CD4-positive, alpha-beta T cell (primary cell): ENCODE results near the gene TIPRL. TPM values are rescaled to one million over a fixed set of nuclear protein-coding genes. Genes with fewer than 3 reads are reported as not detected.

Experiments used
- ATAC-seq: fragments of 200-7000 bp; cut with Tn5 transposase; one replicate; pipeline ENCODE4 v1.10.0; 2022; ENCODE audit warnings: mild to moderate bottlenecking; ENCODE audit not compliant: poor library complexity
- CTCF ChIA-PET: fragments of 350-600 bp; sonication (Branson Sonifier 250); formaldehyde crosslinking; loops from one replicate; lab custom pipeline; 2021; ENCODE audit warnings: antibody characterized with exemption, inconsistent platforms; lab: Charles Lee
- POLR2A ChIA-PET: fragments of 350-600 bp; sonication (Branson Sonifier 250); formaldehyde crosslinking; loops from one replicate; lab custom pipeline; 2021; ENCODE audit warnings: antibody characterized with exemption, inconsistent platforms; lab: Charles Lee
- DNase-seq, 14 experiments: peaks; one replicate each; pipeline ENCODE4 v3.0.0-alpha.2; 2013 to 2020; ENCODE audit warnings: mixed read lengths in 2 of 14
- H3K27ac ChIP-seq, 2 donors: one replicate each; pipeline versions ENCODE4 v1.5.1 to v1.7.0; 2013; ENCODE audit warnings: low read length in 2 of 2, low read depth in 1 of 2, mild to moderate bottlenecking in 1 of 2
- H3K27me3 ChIP-seq, 2 experiments: 1 replicate in 1 of 2; 2 replicates in 1 of 2; pipeline versions ENCODE4 v1.6.1 to v1.7.0; 2013; ENCODE audit warnings: low read length in 2 of 2, control low read depth in 1 of 2, mild to moderate bottlenecking in 1 of 2, moderate library complexity in 1 of 2; ENCODE audit not compliant: insufficient read depth in 2 of 2, control insufficient read depth in 1 of 2
- H3K36me3 ChIP-seq: one replicate; pipeline ENCODE4 v1.6.1; 2013; ENCODE audit warnings: low read length, control low read depth; ENCODE audit not compliant: insufficient read depth
- H3K4me1 ChIP-seq: one replicate; pipeline ENCODE4 v1.6.1; 2013; ENCODE audit warnings: low read length, control low read depth; ENCODE audit not compliant: insufficient read depth
- H3K4me3 ChIP-seq: one replicate; pipeline ENCODE4 v1.5.1; 2013; ENCODE audit warnings: mild to moderate bottlenecking, low read length, moderate library complexity
- H3K9me3 ChIP-seq, 2 experiments: 1 replicate in 1 of 2; 2 replicates in 1 of 2; pipeline versions ENCODE4 v1.6.1 to v1.7.0; 2013; ENCODE audit warnings: low read length in 2 of 2, mild to moderate bottlenecking in 2 of 2, control low read depth in 1 of 2, moderate library complexity in 1 of 2; ENCODE audit not compliant: control insufficient read depth in 1 of 2, insufficient read depth in 1 of 2
- H3K27ac Mint-ChIP-seq: one replicate; pipeline ENCODE4 v1.8.0; 2020; ENCODE audit warnings: mixed read lengths
- H3K27me3 Mint-ChIP-seq: one replicate; pipeline ENCODE4 v1.8.0; 2021; ENCODE audit warnings: mixed read lengths
- H3K36me3 Mint-ChIP-seq: one replicate; pipeline ENCODE4 v1.8.0; 2021; ENCODE audit warnings: low read depth, mixed read lengths
- H3K4me1 Mint-ChIP-seq: one replicate; pipeline ENCODE4 v1.8.0; 2021; ENCODE audit warnings: low read depth, mixed read lengths
- H3K4me3 Mint-ChIP-seq: one replicate; pipeline ENCODE4 v1.8.0; 2020; ENCODE audit warnings: mild to moderate bottlenecking, mixed read lengths
- H3K9me3 Mint-ChIP-seq: one replicate; pipeline ENCODE4 v1.8.0; 2020; ENCODE audit warnings: mixed read lengths
- intact Hi-C, 2 experiments: fragments of 100-400 bp; cut with DNase I in 1 of 2; cut with micrococcal nuclease in 1 of 2; formaldehyde crosslinking; loops; one replicate each; pipeline versions ENCODE4 v1.15.1 to v1.9.0; 2023 to 2025; cut with DNase I, micrococcal nuclease
- total RNA-seq, 174 experiments: library from RNA in 2 of 174; stranded (reverse) in 2 of 174; gene quantifications; one replicate each; pipeline ENCODE4 v1.2.3 and lab custom pipeline; 2021 to 2026
- TF ChIP-seq, protein P1 (sequence below): fragments of 200-600 bp; IDR thresholded peaks from one replicate; pipeline ENCODE4 v1.8.0; 2022; ENCODE audit warnings: antibody characterized with exemption, mild to moderate bottlenecking

TIPRL gene
- total RNA-seq, 2 experiments from 2014 or later: 15.8 to 16.4 TPM

- Mint-ChIP-seq H3K36me3 (peaks cover 74% of the 10 kb centered on the region), H3K4me3 (no peak overlapping the region), H3K27ac (no peak overlapping the region), H3K4me1 (peaks cover 24% of the 10 kb centered on the region), H3K9me3 (no peaks in the 10 kb centered on the region), H3K27me3 (no peaks in the 10 kb centered on the region)
- no peaks in the 10 kb centered on the region for H3K4me1 ChIP-seq
- TF ChIP-seq, protein P1, sequence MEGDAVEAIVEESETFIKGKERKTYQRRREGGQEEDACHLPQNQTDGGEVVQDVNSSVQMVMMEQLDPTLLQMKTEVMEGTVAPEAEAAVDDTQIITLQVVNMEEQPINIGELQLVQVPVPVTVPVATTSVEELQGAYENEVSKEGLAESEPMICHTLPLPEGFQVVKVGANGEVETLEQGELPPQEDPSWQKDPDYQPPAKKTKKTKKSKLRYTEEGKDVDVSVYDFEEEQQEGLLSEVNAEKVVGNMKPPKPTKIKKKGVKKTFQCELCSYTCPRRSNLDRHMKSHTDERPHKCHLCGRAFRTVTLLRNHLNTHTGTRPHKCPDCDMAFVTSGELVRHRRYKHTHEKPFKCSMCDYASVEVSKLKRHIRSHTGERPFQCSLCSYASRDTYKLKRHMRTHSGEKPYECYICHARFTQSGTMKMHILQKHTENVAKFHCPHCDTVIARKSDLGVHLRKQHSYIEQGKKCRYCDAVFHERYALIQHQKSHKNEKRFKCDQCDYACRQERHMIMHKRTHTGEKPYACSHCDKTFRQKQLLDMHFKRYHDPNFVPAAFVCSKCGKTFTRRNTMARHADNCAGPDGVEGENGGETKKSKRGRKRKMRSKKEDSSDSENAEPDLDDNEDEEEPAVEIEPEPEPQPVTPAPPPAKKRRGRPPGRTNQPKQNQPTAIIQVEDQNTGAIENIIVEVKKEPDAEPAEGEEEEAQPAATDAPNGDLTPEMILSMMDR: no peak
- no peak for DNase-seq
- CTCF ChIA-PET: no interaction called here
- H3K4me3 ChIP-seq: no peak overlapping the region
- POLR2A ChIA-PET: interaction anchor here (0.6 kb wide), 1 partner anchor 48 kb away, joined by 3 read pairs; no protein-coding TSS in a partner anchor
- ATAC-seq: no peak
- H3K36me3 ChIP-seq: peaks cover 64% of the 10 kb centered on the region
- H3K9me3 ChIP-seq: no peaks in the 10 kb centered on the region
- no peaks in the 10 kb centered on the region for H3K27me3 ChIP-seq
- H3K27ac ChIP-seq: no peak overlapping the region
- intact Hi-C loops: loop anchor here in 1 of 2 experiments (10.0 kb wide), 1 partner anchor 972 kb away; no protein-coding TSS in a partner anchor
Observed at GRCh38 chr1:168187177-168187576, 8.4 kb downstream of the TIPRL start.

DNA sequence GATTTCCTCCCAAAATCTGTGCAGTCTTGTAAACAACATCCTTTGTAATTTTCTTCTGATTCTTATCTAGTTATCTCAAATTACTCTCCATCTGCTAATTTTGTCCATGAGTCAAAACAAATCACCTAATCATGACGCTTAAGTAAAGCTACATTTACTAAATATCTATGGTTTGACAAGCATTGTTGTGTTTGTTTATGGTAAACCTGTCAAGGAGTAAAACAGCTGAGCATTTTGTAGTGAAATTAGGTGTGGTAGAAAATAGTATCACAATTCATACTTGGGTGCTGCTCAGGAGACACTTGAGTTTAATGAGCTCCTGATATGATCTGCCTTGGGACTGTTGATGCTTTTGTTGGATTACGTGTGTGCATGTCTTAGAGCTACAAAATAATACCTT lies 11.6 kb downstream of the TIPRL start:
- TF ChIP-seq, protein P1: no peak
- H3K27ac ChIP-seq: no peak overlapping the region
- DNase-seq: no peak
- no peak overlapping the region for H3K4me3 ChIP-seq
- ChIA-PET CTCF (no interaction called here), POLR2A (interaction anchor here (1.1 kb wide), 1 partner anchor 13 kb away, joined by 3 read pairs; no protein-coding TSS in a partner anchor)
- Mint-ChIP-seq H3K4me1 (peaks cover 10% of the 10 kb centered on the region), H3K27ac (no peak overlapping the region), H3K27me3 (no peaks in the 10 kb centered on the region), H3K9me3 (no peaks in the 10 kb centered on the region), H3K36me3 (peaks cover 88% of the 10 kb centered on the region), H3K4me3 (no peak overlapping the region)
- intact Hi-C loops: no loop called here
- H3K4me1 ChIP-seq: no peaks in the 10 kb centered on the region
- no peak for ATAC-seq
- H3K9me3 ChIP-seq: no peaks in the 10 kb centered on the region
- peaks cover 72% of the 10 kb centered on the region for H3K36me3 ChIP-seq
- H3K27me3 ChIP-seq: no peaks in the 10 kb centered on the region

DNA sequence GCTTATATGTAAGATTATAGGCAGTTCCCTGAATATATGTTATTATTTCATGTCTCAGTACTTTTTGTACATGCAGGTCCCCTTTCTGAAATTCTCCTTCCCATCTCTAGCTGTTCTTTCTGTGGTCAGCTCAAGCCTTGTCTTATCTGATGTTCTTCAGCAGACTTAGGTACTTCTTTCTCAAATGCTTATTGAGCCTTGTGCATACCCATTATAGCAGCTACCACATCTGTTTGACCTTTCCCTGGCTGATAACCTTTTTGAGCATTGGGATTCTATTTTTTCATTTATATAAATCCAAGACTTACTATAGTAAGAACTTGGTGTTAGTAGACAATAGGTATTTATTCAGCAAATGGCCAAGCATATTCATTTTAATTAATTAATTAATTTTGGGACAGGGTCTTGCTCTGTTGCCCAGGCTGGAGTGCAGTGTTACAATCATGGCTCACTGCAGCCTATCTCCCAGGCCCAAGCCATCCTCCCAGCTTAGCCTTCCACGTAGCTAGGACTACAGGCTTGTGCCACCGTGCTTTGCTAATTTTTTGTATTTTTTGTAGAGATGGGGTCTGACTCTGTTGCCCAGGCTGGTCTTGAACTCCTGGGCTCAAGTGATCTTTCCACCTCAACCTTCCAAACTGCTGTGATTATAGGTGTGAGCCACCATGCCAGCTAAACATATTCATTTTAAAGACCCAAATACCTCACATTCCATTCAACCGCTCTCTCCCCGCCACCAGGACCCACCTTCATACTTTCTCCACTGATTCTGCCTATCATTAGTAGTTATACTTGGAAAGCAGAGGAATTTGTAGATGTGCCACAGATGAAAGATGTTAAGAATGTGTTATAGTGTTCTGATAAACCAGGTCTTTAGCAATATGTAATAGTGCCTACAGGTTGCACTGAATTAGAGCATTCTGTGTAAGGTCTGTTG lies 16.7 kb downstream of the TIPRL start:
- H3K9me3 Mint-ChIP-seq: no peaks in the 10 kb centered on the region
- intact Hi-C loops: no loop called here
- CTCF ChIA-PET: no interaction called here
- H3K4me1 Mint-ChIP-seq: peaks cover under 1% of the 10 kb centered on the region
- POLR2A ChIA-PET: no interaction called here
- TF ChIP-seq, protein P1: no peak
- ATAC-seq: no peak
- Histone ChIP-seq H3K27ac (no peak overlapping the region), H3K27me3 (no peaks in the 10 kb centered on the region), H3K9me3 (no peaks in the 10 kb centered on the region), H3K36me3 (peaks cover 68% of the 10 kb centered on the region), H3K4me1 (no peaks in the 10 kb centered on the region), H3K4me3 (no peak overlapping the region)
- H3K27ac Mint-ChIP-seq: no peak overlapping the region
- peaks cover 90% of the 10 kb centered on the region for H3K36me3 Mint-ChIP-seq
- H3K27me3 Mint-ChIP-seq: no peaks in the 10 kb centered on the region
- H3K4me3 Mint-ChIP-seq: no peak overlapping the region
- no peak for DNase-seq
